ENCODE measurements around the gene NLRC5.
A peak's percentile ranks its signal among the peaks of the same experiment; 100 is the strongest.
"Not testable (repeated sequence)": the region's sequence is repeated elsewhere in the genome, so short reads cannot be mapped to it uniquely, and the experiment has no call there.

The NLRC5 gene

GRCh38 chr16:57096793-57097192 is 107.4 kb downstream of the NLRC5 start:
- H3K27ac ChIP-seq = no peak overlapping the region
- TF ChIP-seq, protein P1, sequence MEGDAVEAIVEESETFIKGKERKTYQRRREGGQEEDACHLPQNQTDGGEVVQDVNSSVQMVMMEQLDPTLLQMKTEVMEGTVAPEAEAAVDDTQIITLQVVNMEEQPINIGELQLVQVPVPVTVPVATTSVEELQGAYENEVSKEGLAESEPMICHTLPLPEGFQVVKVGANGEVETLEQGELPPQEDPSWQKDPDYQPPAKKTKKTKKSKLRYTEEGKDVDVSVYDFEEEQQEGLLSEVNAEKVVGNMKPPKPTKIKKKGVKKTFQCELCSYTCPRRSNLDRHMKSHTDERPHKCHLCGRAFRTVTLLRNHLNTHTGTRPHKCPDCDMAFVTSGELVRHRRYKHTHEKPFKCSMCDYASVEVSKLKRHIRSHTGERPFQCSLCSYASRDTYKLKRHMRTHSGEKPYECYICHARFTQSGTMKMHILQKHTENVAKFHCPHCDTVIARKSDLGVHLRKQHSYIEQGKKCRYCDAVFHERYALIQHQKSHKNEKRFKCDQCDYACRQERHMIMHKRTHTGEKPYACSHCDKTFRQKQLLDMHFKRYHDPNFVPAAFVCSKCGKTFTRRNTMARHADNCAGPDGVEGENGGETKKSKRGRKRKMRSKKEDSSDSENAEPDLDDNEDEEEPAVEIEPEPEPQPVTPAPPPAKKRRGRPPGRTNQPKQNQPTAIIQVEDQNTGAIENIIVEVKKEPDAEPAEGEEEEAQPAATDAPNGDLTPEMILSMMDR (IDR thresholded peaks at IDR 0.05) = no peak
- DNase-seq (ENCODE audit: low spot score) = no peak

DNA sequence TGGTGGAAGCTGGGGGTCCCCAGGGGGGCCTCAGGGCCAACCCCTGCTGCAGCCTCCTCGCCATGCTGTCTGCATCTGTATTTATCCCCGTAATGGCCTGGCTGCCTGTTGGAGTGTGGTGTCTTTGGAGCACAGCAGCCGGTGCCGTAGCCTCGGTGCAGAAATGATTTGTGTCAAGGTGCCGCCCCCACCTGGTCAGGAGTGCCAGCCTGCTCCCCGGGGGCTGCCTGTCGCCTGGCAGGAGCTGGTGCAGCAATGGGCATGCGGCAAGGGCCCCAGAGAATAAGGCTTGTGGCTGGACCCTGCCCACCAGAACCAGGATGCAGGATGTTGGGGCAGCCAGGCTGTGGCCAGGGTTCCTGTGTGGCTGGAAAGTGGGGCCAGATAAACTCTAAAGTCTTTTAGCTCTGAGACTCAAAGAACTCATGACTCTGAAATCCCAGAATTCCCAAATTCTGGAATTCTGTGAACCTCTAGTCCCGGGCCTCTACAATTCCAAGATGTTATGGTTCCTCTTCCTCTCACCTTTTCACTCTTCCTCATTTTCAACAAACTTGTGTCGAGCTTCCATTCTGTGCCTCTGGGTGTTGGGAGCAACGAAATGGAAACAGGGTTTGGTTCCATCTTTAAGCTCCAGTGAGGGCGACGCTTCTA is 109.0 kb downstream of the NLRC5 start:
- TF ChIP-seq, protein P1 (IDR thresholded peaks at IDR 0.05) = no peak
- Histone ChIP-seq H3K4me3 (no peak overlapping the region), H3K27ac (peak overlapping the region in 1 of 2 donors; percentile 2)
- DNase-seq (ENCODE audit: low spot score) = no peak

More at GRCh38 chr16:57096793-57097192, 107.4 kb downstream of the NLRC5 start:
- H3K4me3 ChIP-seq = no peak overlapping the region

GRCh38 chr16:57099965-57100364 is 110.6 kb downstream of the NLRC5 start:
- not testable (repeated sequence) for H3K27ac ChIP-seq; DNase-seq (ENCODE audit: low spot score); H3K4me3 ChIP-seq

- H3K27ac ChIP-seq = no peak overlapping the region
Observed at GRCh38 chr16:57100445-57100844, 111.1 kb downstream of the NLRC5 start.

DNA sequence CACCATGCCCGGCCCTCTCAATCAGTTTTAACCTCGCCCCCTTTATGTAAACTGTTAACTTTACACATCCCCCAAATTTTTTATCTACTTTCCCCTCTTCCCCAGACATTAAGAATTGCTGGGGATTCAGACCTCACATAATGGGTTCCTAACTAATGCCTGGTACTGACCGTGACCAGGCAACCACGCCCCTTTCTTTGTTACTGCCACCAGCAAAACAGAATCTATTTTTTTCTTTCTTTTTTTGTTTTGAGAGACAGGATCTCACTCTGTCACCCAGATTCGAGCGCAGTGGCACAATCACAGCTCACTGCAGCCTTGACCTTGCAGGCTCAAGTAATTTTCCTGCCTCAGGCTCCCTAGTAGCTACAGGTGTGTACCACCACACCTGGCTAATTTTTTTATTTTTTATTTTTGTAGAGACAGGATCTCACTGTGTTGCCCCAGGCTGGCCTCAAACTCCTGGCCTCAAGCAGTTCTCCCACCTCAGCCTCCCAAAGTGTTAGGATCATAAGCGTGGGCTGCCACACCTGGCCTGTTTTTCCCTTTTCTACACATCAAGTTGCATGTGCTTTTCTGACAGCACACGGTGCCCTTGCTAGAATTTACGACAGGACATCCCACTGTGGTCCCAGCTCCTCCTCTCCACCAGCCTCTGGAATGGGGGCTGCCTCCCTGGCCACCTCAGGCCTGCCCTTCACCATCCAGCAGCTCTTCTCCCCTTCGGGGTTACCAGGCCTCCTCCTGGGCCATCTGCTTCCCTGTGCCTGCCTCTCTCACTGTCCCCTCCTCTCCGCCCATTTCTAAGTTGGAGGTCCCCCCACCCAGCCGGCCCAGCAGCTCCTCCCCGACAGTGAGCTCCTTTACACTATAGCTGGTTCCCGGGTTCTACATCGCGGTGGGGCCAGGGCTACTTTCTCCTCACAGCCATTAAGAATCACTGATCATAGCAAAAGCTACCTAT is 113.8 kb downstream of the NLRC5 start:
- Histone ChIP-seq H3K27ac (no peak overlapping the region), H3K4me3 (no peak overlapping the region)
- DNase-seq (ENCODE audit: low spot score) = no peak
- TF ChIP-seq, protein P1 (IDR thresholded peaks at IDR 0.05) = no peak

More at GRCh38 chr16:57100445-57100844, 111.1 kb downstream of the NLRC5 start:
- TF ChIP-seq, protein P1 (IDR thresholded peaks at IDR 0.05) = no peak
- H3K4me3 ChIP-seq = no peak overlapping the region
- DNase-seq (ENCODE audit: low spot score) = no peak

GRCh38 chr16:57104706-57105105 is 115.3 kb downstream of the NLRC5 start:
- no peak overlapping the region for H3K27ac ChIP-seq
- no peak overlapping the region for H3K4me3 ChIP-seq
- TF ChIP-seq, protein P1 (IDR thresholded peaks at IDR 0.05) = no peak
- no peak for DNase-seq (ENCODE audit: low spot score)

- no peak for DNase-seq (ENCODE audit: low spot score)
- TF ChIP-seq, protein P1 (IDR thresholded peaks at IDR 0.05) = no peak
- no peak overlapping the region for H3K27ac ChIP-seq
- H3K4me3 ChIP-seq = no peak overlapping the region
Observed at GRCh38 chr16:57105184-57105583, 115.8 kb downstream of the NLRC5 start.

Data from coronary artery (tissue), 2 donors.